Measurements from ENCODE around the gene TAOK3.

GRCh38 chr12:118302053-118302452 is 70.7 kb downstream of the TAOK3 start:
- TF ChIP-seq CTCF (IDR thresholded peaks at IDR 0.05): no peak
- TF ChIP-seq EZH2 (IDR thresholded peaks at IDR 0.05; ENCODE audit: borderline replicate concordance, insufficient read depth, low read depth, low read length, poor library complexity, severe bottlenecking): no peak

Data from B cell (primary cell).